ENCODE measurements around the gene DBNL. TPM values are rescaled to one million over a fixed set of nuclear protein-coding genes. Genes with fewer than 3 reads are reported as not detected.

The DBNL gene
- total RNA-seq, 2 donors from 2014 or later, result 31.4 to 66.2 TPM

DNA sequence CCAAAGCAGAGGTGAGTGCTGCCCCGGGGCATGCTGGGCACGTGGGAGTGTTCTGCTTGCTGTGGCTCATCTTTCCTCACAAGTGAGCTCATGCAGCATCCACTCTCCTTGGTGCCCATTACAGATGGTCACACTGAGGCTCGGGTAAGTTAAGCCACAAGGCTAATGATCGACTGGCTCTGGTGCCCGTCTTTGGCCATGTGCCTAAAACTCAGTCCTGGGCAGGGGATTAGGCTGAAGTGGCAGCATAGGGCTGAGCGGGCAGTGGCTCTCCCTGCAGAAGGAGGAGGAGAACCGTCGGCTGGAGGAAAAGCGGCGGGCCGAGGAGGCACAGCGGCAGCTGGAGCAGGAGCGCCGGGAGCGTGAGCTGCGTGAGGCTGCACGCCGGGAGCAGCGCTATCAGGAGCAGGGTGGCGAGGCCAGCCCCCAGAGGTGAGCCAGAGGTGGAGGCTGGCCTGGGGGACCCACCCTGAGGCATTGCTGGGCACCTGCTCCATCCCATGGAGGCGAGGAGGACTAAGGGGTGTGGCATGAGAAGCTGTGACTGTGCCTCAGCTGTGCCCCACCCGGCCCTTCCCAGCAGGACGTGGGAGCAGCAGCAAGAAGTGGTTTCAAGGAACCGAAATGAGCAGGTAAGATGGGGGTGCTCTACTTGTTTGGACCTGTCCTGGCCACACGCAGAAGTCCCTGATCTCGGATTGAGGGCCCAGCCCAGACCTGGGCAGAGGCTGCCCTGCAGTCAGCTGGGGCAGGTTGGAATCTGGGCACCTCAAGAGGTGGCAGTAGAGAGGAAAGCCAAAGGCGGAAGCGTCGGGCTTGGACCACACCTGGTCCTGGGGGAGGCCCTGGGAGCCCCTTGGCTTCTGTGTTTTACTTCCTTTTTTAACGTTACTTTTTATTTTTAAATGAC lies 13.6 kb downstream of the DBNL start:
- TF ChIP-seq, protein P1, sequence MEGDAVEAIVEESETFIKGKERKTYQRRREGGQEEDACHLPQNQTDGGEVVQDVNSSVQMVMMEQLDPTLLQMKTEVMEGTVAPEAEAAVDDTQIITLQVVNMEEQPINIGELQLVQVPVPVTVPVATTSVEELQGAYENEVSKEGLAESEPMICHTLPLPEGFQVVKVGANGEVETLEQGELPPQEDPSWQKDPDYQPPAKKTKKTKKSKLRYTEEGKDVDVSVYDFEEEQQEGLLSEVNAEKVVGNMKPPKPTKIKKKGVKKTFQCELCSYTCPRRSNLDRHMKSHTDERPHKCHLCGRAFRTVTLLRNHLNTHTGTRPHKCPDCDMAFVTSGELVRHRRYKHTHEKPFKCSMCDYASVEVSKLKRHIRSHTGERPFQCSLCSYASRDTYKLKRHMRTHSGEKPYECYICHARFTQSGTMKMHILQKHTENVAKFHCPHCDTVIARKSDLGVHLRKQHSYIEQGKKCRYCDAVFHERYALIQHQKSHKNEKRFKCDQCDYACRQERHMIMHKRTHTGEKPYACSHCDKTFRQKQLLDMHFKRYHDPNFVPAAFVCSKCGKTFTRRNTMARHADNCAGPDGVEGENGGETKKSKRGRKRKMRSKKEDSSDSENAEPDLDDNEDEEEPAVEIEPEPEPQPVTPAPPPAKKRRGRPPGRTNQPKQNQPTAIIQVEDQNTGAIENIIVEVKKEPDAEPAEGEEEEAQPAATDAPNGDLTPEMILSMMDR (IDR thresholded peaks at IDR 0.05), result no peak
- peaks cover 76% of the 10 kb centered on the region for H3K36me3 ChIP-seq
- H3K4me1 ChIP-seq, result peaks cover 0 to 35% of the 10 kb centered on the region in 2 donors
- H3K27ac ChIP-seq, result peak overlapping the region in 1 of 2 donors; percentile 6
- H3K4me3 ChIP-seq, result no peak overlapping the region
- no peaks in the 10 kb centered on the region for H3K9me3 ChIP-seq
- H3K27me3 ChIP-seq, result no peaks in the 10 kb centered on the region
- DNase-seq (ENCODE audit: low spot score), result no peak

DNA sequence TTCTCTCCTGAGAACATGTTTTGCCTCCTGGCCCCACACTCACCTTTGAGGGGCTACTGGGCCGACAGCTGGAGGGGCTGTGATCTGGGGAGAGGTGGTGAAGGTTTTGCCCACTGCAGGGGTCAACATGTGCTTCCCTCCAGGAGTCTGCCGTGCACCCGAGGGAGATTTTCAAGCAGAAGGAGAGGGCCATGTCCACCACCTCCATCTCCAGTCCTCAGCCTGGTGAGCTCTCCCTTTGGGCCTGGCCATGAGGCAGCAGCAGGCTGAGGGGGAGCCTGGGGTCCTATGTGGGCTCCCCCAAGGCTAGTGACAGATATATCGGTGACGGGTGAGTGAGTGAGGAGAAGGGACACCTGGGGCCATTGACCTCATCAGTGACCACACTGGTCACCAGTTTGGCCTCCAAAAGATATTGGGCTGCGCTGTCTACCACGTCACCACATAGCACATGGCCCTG lies 14.3 kb downstream of the DBNL start:
- no peak for DNase-seq (ENCODE audit: low spot score)
- Histone ChIP-seq H3K4me1 (peaks cover 0 to 40% of the 10 kb centered on the region in 2 donors), H3K9me3 (no peaks in the 10 kb centered on the region), H3K4me3 (no peak overlapping the region), H3K27ac (peak overlapping the region in 1 of 2 donors; percentile 6), H3K27me3 (no peaks in the 10 kb centered on the region), H3K36me3 (peaks cover 70% of the 10 kb centered on the region)
- TF ChIP-seq, protein P1 (IDR thresholded peaks at IDR 0.05), result no peak

DNA sequence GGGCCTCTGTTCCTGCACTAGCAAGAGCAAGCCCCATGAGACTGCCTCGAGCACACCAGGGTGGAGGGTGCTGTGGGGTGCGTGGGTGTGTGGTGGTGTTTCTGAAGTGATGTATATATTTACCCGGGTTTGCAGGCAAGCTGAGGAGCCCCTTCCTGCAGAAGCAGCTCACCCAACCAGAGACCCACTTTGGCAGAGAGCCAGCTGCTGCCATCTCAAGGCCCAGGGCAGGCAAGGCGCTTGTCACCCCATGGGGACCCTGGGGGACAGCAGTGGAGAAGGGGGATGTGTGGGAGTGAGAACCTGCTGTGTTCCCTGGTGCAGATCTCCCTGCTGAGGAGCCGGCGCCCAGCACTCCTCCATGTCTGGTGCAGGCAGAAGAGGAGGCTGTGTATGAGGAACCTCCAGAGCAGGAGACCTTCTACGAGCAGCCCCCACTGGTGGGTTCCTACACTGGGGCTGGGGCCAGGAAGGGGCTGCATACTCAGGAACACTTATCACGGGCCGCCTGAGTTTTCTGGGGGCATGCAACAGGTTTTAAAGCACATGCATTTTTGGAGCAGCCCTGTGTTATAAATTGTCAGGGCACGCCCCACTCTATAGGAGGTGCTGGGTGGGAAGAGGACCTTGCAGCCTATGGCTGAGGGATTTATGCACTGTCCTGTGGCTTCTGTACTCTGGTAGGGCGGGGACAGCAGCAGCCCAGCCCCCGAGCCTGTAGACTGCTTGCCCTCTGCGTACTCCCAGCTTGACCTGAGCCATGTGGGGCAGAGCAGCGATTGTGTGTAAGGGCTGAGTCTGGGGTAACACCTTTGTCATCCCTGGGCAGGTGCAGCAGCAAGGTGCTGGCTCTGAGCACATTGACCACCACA lies 15.0 kb downstream of the DBNL start:
- peaks cover 66% of the 10 kb centered on the region for H3K36me3 ChIP-seq
- TF ChIP-seq, protein P1 (IDR thresholded peaks at IDR 0.05), result no peak
- no peaks in the 10 kb centered on the region for H3K9me3 ChIP-seq
- peaks cover 0 to 42% of the 10 kb centered on the region in 2 donors for H3K4me1 ChIP-seq
- H3K27ac ChIP-seq, result peak overlapping the region; percentile 86 to 89
- no peak for DNase-seq (ENCODE audit: low spot score)
- H3K4me3 ChIP-seq, result no peak overlapping the region
- H3K27me3 ChIP-seq, result no peaks in the 10 kb centered on the region

DNA sequence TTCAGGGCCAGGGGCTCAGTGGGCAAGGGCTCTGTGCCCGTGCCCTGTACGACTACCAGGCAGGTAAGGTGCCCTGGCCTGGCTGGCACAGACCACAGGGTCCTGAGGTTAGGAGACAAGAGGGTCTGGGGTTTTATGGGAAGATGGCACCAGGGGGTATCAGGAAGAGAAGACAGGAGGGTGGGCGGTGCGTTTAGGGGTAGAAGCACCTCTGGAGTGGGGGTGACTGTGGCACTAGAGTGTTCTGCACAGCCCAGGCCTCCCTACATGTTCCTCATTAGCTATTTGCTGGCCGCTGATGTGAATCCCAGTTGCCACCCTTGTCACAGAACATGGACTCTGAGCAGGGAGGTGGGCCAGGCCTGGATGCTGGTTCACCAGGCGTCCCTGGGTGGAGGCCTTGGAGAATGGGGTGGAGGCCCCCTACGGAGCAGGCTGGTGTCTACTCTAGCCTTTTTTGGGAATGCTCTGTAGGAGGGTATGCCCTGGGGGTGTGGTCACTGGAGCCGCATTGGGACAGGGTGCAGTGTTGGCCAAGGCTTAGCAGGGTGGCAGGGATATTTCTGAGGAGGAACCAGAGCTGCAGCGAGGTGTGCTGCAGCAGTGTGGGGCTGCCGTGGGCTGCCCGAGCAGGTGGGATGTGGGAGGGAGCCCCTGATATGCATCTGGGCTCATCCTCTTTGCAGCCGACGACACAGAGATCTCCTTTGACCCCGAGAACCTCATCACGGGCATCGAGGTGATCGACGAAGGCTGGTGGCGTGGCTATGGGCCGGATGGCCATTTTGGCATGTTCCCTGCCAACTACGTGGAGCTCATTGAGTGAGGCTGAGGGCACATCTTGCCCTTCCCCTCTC lies 15.8 kb downstream of the DBNL start:
- Histone ChIP-seq H3K27ac (peak overlapping the region; percentile 86 to 89), H3K9me3 (no peaks in the 10 kb centered on the region), H3K27me3 (no peaks in the 10 kb centered on the region), H3K36me3 (peaks cover 66% of the 10 kb centered on the region), H3K4me3 (no peak overlapping the region), H3K4me1 (peaks cover 0 to 48% of the 10 kb centered on the region in 2 donors)
- TF ChIP-seq, protein P1 (IDR thresholded peaks at IDR 0.05), result no peak
- DNase-seq (ENCODE audit: low spot score), result no peak

Measured in right atrium auricular region (tissue), 2 donors.